Tongue (tissue), 3 donors: ENCODE results near the gene ACR. TPM values are rescaled to one million over a fixed set of nuclear protein-coding genes. Genes with fewer than 3 reads are reported as not detected.
"Not testable (repeated sequence)": the region's sequence is repeated elsewhere in the genome, so short reads cannot be mapped to it uniquely, and the experiment has no call there.

Experiments
- DNase-seq: peaks from one replicate; pipeline ENCODE4 v3.0.0-alpha.2; 2015
- small RNA-seq: library from RNA; depleted of rRNA; stranded (forward); fragments of <200 nt; gene quantifications from one replicate; pipeline ENCODE3, GENCODE V24; 2014; ENCODE audit warnings: low replicate concordance
- total RNA-seq: library from RNA; depleted of rRNA; stranded (reverse); fragments of >200 nt; gene quantifications from one replicate; pipeline ENCODE4 v1.2.3, GENCODE V29; 2014

ACR gene
- total RNA-seq, 1 donor from 2014 or later, result 3.3 TPM

DNA sequence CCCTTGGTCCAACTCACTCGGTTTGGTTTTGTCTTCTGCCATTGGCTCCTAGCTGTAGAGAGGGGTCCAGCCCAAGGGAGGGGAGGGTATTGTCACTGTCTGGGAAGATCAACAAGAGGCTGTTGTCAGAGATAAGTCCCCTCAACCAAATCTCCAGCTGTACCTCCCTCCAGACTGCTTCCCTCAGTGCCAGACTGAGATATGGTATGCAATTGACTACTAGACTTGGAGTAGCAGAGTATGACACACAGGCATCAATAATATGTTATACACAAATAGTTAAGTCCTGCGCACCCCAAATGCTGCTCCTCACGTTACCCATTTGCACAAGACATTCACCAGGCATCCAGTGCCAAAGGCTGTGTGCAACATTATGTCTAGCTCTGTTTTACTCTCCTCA, 44.2 kb downstream of the ACR start:
- DNase-seq, result not testable (repeated sequence)

DNA sequence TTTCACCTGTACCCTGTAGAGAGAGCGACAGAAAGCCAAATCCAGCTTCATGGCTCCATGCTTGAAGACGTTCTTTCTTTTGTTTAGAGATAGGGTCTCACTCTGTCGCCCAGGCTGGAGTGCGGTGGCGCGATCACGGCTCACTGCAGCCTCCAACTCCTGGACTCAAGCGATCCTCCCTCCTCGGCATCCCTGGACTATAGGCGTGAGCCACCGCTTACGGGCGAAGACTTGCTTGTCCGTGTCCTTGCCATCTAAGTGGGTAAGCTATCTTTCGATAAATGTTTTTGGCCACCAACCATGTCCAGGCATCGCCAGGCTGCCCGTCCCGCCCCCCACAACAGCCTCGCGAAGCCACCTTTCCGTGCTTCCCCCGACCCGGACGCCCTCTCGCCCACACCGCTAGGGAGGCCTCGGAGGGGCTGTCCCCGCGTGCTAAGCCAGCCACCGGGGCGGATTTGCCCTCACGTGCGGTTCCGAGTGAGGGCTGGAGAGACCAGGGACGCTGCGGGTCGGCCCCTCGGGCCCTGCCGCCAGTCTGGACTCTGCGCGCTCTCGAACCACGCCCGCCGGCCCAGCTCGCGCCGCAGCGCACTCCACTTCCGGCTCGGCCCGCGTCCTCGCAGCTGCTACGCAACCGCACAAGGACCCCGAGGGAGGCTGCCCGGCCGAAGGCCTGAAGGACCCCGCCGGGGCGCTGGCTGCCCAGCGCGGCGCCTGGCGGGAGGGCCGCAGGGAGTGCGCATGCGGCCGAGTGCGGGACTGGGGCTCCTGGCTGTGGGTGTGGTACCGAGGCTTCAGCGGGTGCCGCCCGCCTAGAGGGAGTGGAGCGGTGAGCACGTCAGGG, 45.3 kb downstream of the ACR start, which contains the start of gene RABL2B:
RABL2B (minus strand) TSS at position 604 of the 847 bp plus-strand sequence. CDS start 1,342 bp downstream, outside the sequence.
- DNase-seq, result peak; percentile 92

DNA sequence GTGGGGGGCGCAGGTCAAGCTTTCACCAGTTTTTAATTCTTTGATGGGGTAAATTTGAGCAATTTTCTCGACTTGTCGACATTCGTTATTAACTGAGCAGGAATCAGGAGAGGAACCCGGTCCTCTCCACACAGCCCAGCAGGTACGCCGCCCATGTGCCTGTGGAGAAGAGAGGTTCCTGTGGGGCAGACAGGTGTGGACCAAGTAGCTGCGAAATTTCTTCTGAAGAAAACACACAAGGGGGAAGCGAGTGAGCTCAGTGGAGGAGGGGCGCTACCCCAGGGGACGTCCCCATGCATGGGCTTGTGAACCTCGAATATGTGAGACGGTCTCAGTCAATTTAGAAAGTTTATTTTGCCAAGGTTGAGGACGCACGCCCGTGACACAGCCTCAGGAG, 45.9 kb downstream of the ACR start:
- not testable (repeated sequence) for DNase-seq

DNA sequence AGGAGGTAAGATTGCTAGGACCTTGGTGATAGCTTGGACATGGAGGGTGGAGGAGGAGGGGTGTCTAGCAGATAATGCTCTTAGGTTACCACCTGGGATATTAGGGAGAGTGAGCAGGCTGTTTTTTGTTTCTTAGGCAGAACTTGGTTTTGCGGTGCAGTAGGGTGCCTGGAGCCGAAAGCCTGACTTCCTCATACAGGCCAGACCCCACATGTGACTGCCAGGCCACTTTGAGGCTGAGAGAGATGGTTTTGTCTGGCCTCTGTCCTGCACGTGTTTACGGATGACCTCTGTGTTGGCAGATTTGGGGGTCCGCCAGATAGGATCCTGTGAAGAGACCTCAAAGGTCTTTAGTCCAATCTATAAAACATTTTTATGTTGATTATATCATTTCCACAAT, 47.3 kb downstream of the ACR start:
- not testable (repeated sequence) for DNase-seq

DNA sequence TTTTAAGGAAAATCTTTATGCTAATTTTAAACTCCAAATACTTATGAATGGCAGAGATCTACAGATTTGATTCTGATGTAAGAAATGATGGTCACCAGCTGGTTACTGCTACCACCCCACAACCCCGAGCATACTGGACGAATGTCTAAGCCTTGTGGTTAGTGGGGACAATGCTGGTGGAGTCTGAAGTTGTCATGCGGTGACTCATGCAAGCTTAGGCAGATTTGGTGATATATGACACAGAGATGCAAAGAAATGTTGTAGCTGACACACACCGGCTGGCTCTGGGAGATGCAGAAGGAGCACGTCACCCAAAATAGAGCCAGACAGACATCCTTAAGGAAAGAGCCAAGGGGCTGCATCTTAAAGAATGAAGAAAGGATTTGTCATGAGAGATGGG, 48.9 kb downstream of the ACR start:
- DNase-seq, result not testable (repeated sequence)

Small RNA genes within 50 kb of the gene (small RNA-seq; reads per million reads assigned to genes)
- not detected for gene RNU6-409P

Other genes starting within 250 kb of the ACR start
- gene LMF2, start 230.5 kb upstream of the ACR start, total RNA-seq, result 30.8 TPM
- 38.9 TPM for gene NCAPH2, start 230.0 kb upstream of the ACR start, total RNA-seq
- 1.3 TPM for gene SCO2, start 212.6 kb upstream of the ACR start, total RNA-seq
- 11.0 TPM for gene TYMP, start 208.2 kb upstream of the ACR start, total RNA-seq
- 0.10 TPM for gene KLHDC7B, start 192.3 kb upstream of the ACR start, total RNA-seq
- not detected for gene SYCE3, start 175.3 kb upstream of the ACR start, total RNA-seq
- gene CPT1B, start 159.8 kb upstream of the ACR start, total RNA-seq, result 57.4 TPM
- 39.2 TPM for gene CHKB, start 155.4 kb upstream of the ACR start, total RNA-seq
- 1.2 TPM for gene MAPK8IP2, start 137.4 kb upstream of the ACR start, total RNA-seq
- gene ARSA, start 110.1 kb upstream of the ACR start, total RNA-seq, result 9.6 TPM
- 10.1 TPM for gene SHANK3, start 65.4 kb upstream of the ACR start, total RNA-seq
- gene RABL2B, start 45.4 kb downstream of the ACR start, total RNA-seq, result 6.2 TPM